Duodenal mucosa (tissue), 2 donors: Measurements from ENCODE around the gene ANO2.

Experiments used
- H3K27ac ChIP-seq: one replicate; pipeline ENCODE4 v1.7.0; 2013; ENCODE audit warnings: low read depth, low read length
- H3K27me3 ChIP-seq, 2 donors: one replicate each; pipeline ENCODE4 v1.7.0; 2013; ENCODE audit warnings: low read length in 2 of 2, control low read depth in 1 of 2; ENCODE audit not compliant: insufficient read depth in 2 of 2, control insufficient read depth in 1 of 2
- H3K36me3 ChIP-seq, 2 donors: one replicate each; pipeline ENCODE4 v1.7.0; 2013; ENCODE audit warnings: low read length in 2 of 2, control low read depth in 1 of 2; ENCODE audit not compliant: insufficient read depth in 2 of 2, control insufficient read depth in 1 of 2
- H3K4me1 ChIP-seq, 2 donors: one replicate each; pipeline ENCODE4 v1.7.0; 2013; ENCODE audit warnings: low read length in 2 of 2, control low read depth in 1 of 2; ENCODE audit not compliant: insufficient read depth in 2 of 2, control insufficient read depth in 1 of 2
- H3K4me3 ChIP-seq, 2 donors: one replicate each; pipeline ENCODE4 v1.7.0; 2013; ENCODE audit warnings: low read length in 2 of 2, low read depth in 1 of 2
- H3K9ac ChIP-seq, 2 donors: one replicate each; pipeline ENCODE4 v1.7.0; 2013; ENCODE audit warnings: low read length in 2 of 2, low read depth in 1 of 2
- H3K9me3 ChIP-seq, 2 donors: one replicate each; pipeline ENCODE4 v1.7.0; 2013; ENCODE audit warnings: low read length in 2 of 2, control low read depth in 1 of 2; ENCODE audit not compliant: control insufficient read depth in 1 of 2

ANO2 gene

DNA sequence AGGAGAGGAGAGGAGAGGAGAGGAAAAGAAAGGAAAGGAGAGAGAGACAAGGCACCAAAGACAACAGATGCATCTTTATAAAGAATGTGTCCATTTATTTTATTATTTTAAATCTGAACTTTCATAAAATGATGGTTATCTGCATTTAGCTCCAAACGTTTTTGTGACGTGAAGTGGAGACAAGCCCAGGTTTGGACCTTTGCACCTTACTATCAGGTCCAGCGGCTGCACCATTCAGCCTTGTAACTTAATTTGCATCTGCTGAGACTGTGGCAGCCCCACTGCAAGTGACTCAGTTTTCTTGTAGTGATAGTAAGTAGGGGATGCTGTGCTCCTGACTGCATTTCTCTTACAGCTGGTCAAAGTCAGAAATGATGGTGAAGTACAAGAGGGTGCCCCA, 382.5 kb downstream of the ANO2 start:
- no peak overlapping the region for H3K9ac ChIP-seq
- no peak overlapping the region for H3K4me3 ChIP-seq
- H3K9me3 ChIP-seq = no peaks in the 10 kb centered on the region
- no peaks in the 10 kb centered on the region for H3K27me3 ChIP-seq
- no peak overlapping the region for H3K27ac ChIP-seq
- no peaks in the 10 kb centered on the region for H3K36me3 ChIP-seq
- peaks cover 18 to 29% of the 10 kb centered on the region in 2 donors for H3K4me1 ChIP-seq

DNA sequence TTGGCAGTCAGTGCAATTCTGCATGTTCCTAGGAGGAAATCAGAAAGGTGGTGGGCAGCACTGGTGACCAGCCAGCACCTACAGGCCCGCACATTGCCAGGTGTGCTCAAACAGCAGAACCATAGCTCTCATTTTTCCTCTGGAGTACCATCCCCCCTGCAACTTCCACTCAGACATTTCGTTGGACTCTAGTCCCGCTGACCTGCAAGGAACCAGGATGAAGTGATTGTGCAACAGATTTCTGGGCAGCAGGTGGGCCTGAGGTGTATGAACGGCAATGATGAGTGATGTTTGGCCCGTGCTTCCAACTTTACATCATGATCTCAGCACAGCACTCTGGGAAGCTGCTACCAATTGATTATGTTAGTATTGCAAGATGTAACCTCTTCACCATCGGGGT, 383.2 kb downstream of the ANO2 start:
- no peak overlapping the region for H3K9ac ChIP-seq
- no peaks in the 10 kb centered on the region for H3K27me3 ChIP-seq
- H3K36me3 ChIP-seq = no peaks in the 10 kb centered on the region
- peaks cover 18 to 22% of the 10 kb centered on the region in 2 donors for H3K4me1 ChIP-seq
- no peaks in the 10 kb centered on the region for H3K9me3 ChIP-seq
- no peak overlapping the region for H3K4me3 ChIP-seq
- no peak overlapping the region for H3K27ac ChIP-seq

DNA sequence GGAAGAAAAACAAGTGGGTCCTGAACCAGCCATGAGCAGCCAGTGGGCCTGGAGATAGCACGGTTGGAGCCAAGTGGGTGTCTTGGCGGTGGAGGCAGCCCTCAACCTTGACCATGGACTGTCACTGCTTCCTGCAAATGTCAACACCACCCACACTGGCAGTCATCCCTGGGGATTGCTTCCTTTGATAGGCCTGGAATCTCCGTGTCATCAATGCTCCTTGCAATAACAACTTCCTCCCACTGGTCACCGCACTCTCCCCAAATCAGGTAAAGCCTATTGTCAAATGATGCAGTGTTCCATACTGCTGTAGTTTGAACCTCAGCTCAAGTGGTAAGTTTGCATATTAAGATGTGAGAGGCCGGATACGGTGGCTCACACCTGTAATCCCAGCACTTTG, 384.0 kb downstream of the ANO2 start:
- Histone ChIP-seq H3K4me3 (no peak overlapping the region), H3K4me1 (peaks cover 18% of the 10 kb centered on the region in 2 donors), H3K27me3 (no peaks in the 10 kb centered on the region), H3K9me3 (no peaks in the 10 kb centered on the region), H3K27ac (no peak overlapping the region), H3K9ac (no peak overlapping the region), H3K36me3 (no peaks in the 10 kb centered on the region)

DNA sequence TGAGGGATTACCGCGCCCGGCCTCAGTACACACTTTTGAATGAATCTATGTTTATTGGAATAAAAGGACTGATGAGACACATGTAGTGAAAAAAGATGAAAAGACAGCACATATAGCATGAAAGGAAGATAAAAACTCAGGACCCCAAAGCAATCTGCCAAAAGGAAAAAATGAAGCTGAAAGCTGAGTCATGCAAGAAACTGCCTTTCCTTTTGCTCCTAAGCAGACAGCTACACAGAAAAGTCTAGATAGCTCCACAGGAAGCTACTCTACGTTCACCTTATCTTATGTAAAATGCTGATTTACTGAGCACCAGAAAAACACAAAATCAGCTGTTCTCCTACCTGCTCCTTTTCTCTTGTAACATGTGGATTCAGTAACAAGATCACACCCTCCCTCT, 384.8 kb downstream of the ANO2 start:
- H3K9me3 ChIP-seq = no peaks in the 10 kb centered on the region
- no peak overlapping the region for H3K9ac ChIP-seq
- no peak overlapping the region for H3K27ac ChIP-seq
- H3K4me1 ChIP-seq = peaks cover 18% of the 10 kb centered on the region in 2 donors
- no peaks in the 10 kb centered on the region for H3K27me3 ChIP-seq
- H3K36me3 ChIP-seq = no peaks in the 10 kb centered on the region
- H3K4me3 ChIP-seq = no peak overlapping the region

DNA sequence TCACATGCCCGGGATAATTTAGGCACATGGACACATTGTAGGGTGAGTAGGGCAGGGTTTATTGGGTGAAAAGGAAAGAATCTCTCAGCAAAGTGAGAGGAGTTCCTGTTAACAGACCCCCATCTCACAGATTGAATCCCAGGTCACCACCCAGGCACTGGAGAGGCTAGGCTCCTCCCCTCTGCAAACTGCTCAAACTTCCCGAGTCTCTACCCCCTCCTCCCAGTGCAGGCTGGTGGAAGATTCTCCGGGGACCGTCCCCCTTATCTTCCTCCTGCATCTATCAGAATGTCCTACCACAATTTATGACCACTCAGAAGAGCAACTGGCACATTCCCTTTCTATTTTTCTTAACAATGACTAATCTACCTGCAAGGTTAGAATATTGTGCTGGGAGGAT, 387.2 kb downstream of the ANO2 start:
- no peaks in the 10 kb centered on the region for H3K9me3 ChIP-seq
- no peaks in the 10 kb centered on the region for H3K27me3 ChIP-seq
- peaks cover 14% of the 10 kb centered on the region in 2 donors for H3K4me1 ChIP-seq
- no peaks in the 10 kb centered on the region for H3K36me3 ChIP-seq
- H3K27ac ChIP-seq = no peak overlapping the region
- no peak overlapping the region for H3K4me3 ChIP-seq
- no peak overlapping the region for H3K9ac ChIP-seq

DNA sequence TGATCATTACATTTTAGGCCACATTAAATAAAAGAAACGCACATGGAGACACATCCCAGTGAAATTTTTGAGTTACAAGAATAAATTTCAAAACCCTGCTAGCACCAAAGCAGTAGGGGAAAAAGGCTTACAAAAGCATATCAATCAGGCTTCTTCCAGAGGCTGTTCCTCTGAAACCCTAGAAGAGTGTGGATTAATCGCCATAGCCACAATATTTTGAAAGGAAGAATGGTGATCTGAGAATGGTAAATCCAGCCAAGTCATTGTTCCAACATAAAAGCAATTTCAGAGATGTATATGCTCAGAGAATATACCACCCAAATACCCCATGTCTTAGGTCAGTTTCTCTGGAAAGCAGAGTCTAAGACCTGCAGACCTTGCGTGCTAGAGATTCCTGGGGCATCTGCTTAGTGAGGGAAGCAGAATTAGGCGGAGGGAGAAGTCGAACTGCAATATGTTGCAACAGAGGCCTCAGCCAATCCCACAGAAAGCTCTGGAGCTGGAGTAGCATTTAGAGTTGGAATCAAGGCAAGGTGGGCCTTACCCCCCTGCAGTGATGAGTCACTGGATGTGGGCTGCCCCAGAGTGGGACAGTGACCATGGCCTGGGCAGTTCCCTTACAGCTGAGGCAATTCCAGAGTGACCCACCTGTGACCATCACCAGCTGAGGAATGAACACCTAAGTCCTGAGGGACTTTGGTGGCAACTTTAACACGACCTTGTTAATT, 387.9 kb downstream of the ANO2 start:
- no peak overlapping the region for H3K4me3 ChIP-seq
- H3K36me3 ChIP-seq = no peaks in the 10 kb centered on the region
- H3K4me1 ChIP-seq = peaks cover 6% of the 10 kb centered on the region in 2 donors
- no peak overlapping the region for H3K27ac ChIP-seq
- no peaks in the 10 kb centered on the region for H3K9me3 ChIP-seq
- no peaks in the 10 kb centered on the region for H3K27me3 ChIP-seq
- H3K9ac ChIP-seq = no peak overlapping the region

DNA sequence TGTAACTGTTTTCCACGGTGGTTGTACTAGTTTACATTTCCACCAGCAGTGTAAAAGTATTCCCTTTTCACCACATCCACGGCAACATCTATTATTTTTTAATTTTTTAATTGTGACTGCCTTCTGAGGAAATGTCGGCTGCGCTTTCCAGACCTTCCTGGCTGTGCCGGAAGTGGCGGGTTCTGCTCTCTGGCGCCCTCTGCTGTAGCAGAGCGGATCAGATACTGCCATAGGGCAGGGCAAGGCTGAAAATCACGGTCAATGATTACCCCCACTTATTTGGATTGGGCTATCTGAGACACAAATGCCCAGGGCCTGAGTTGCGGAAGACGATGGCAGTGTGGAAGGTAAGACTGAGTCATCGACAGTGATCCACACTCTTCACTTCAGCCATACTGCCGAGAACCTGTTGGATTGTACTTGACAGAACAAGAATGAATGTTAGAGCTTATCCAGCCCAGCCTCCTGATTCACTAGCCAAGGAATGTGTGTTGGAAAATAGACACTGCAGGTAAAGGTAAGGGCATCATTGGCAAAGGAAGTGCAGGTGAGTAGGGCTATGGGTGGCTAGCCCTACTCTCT, 388.9 kb downstream of the ANO2 start:
- Histone ChIP-seq H3K27me3 (no peaks in the 10 kb centered on the region), H3K9me3 (no peaks in the 10 kb centered on the region), H3K27ac (no peak overlapping the region)

DNA sequence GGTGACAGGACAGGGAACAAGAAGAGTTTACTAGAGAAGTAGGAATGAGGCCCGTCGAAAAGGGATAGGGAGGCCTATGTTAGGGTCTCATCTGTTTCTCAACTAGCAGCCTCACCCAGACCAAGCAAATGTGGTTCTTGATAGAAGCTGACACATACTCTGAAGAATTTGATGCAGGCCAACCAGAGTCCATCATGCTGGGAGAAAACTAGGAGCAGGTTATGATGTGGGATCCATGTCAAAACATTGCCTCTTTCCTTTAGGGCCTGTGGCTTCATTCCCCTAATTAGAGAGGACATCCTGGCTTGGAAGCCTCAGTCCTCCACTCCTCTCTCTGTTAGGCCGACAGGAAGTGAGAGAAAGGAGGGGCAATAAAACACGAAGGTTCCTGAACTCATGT, 390.3 kb downstream of the ANO2 start:
- Histone ChIP-seq H3K9me3 (no peaks in the 10 kb centered on the region), H3K36me3 (no peaks in the 10 kb centered on the region), H3K4me3 (no peak overlapping the region), H3K27me3 (no peaks in the 10 kb centered on the region), H3K27ac (no peak overlapping the region), H3K4me1 (no peaks in the 10 kb centered on the region), H3K9ac (no peak overlapping the region)

More for the DNA sequence above, 388.9 kb downstream of the ANO2 start:
- Histone ChIP-seq H3K4me3 (no peak overlapping the region), H3K36me3 (no peaks in the 10 kb centered on the region), H3K4me1 (no peaks in the 10 kb centered on the region), H3K9ac (no peak overlapping the region)

DNA sequence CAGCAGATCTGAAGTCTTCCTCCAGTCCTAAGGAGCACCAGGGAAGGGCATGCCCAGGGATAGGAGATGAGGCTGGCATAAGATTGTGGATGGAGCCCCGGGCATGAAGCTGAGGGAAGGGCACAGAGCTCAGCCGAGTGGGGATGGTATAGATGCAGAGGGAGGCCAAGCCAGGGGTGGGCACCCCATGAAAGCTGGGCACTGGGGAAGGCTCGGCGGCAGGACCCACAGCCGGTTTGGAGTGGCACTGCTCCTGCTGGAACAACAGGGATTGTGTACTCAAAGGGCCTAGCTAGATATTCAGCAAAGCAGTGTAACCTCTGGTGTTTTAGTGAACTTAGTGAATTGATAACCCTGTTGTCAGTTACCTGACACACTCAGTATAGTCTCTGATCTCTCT, 396.0 kb downstream of the ANO2 start:
- no peak overlapping the region for H3K9ac ChIP-seq
- no peaks in the 10 kb centered on the region for H3K36me3 ChIP-seq
- no peak overlapping the region for H3K27ac ChIP-seq
- peaks cover 11 to 16% of the 10 kb centered on the region in 2 donors for H3K4me1 ChIP-seq
- no peaks in the 10 kb centered on the region for H3K27me3 ChIP-seq
- H3K4me3 ChIP-seq = no peak overlapping the region
- H3K9me3 ChIP-seq = peaks cover 3 to 4% of the 10 kb centered on the region in 2 donors

DNA sequence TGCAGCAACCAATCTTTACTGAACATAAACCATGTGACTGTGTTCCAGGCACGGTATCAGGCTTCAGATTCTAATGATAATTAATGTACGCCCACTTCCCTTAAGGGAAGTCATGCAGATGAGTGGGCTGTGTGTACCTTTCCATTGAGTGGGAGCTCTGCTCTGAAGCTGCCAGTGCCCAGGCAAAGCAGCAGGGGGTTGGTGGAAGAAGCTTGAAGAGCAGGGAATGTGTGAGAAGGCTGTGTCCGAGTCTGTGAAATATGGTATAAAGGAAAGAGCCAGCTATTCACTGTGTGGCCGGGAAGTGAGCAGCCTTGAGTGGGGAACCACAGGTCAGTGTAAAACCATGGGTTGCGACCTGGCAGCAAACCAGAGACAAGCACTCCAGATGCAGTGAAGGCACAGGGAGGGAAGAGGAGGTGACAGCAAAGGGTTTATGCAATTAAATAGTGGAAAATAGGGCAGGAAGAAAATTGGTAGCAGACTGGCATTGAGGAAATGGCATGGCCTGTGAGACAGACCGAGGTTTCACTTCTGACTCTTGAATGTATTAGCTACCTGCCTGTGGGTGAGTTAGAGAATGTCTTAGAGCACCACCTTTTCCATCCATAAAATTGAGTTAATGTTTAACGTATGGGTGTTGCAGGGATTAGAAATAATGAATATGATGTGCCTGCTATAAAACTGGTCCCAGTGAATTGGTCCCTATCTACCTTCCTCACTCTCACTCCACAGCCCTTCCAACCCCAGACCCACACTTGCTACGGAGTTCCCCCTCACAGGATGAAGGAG, 396.7 kb downstream of the ANO2 start:
- Histone ChIP-seq H3K9ac (peak overlapping the region in 1 of 2 donors; percentile 15), H3K4me1 (peaks cover 11 to 16% of the 10 kb centered on the region in 2 donors), H3K4me3 (no peak overlapping the region), H3K9me3 (peaks cover 3 to 9% of the 10 kb centered on the region in 2 donors), H3K36me3 (no peaks in the 10 kb centered on the region), H3K27ac (no peak overlapping the region), H3K27me3 (no peaks in the 10 kb centered on the region)
